GM12801 (cell line): ENCODE data around the gene ZNF621.

Experiments used
- CTCF ChIP-seq: IDR thresholded peaks from one replicate; pipeline ENCODE4 v1.5.1; 2011; ENCODE audit warnings: control low read depth; ENCODE audit not compliant: insufficient read length; ENCODE audit errors: extremely low read depth

Gene ZNF621

GRCh38 chr3:40550167-40550566 is 25.4 kb downstream of the ZNF621 start:
- TF ChIP-seq CTCF: no peak

GRCh38 chr3:40557575-40558161 is 32.9 kb downstream of the ZNF621 start:
- TF ChIP-seq CTCF: no peak

GRCh38 chr3:40566694-40567093 is 41.9 kb downstream of the ZNF621 start:
- no peak for TF ChIP-seq CTCF

GRCh38 chr3:40572588-40572987 is 47.8 kb downstream of the ZNF621 start:
- TF ChIP-seq CTCF: no peak

- no peak for TF ChIP-seq CTCF
Measured at GRCh38 chr3:40574050-40574449, 49.3 kb downstream of the ZNF621 start.

GRCh38 chr3:40574661-40575060 is 49.9 kb downstream of the ZNF621 start:
- no peak for TF ChIP-seq CTCF

GRCh38 chr3:40576396-40576795 is 51.6 kb downstream of the ZNF621 start:
- TF ChIP-seq CTCF: no peak
